Neural crest cell (in vitro differentiated cells): ENCODE data around the gene CHERP. TPM values are rescaled to one million over a fixed set of nuclear protein-coding genes. Genes with fewer than 3 reads are reported as not detected.

Experiments
- total RNA-seq: library from RNA; stranded (reverse); gene quantifications from 2 replicates; pipeline ENCODE4 v1.2.1, GENCODE V29; 2021

CHERP gene
- total RNA-seq, 1 donor from 2014 or later: 95.7 TPM

Other genes with a start within 250 kb of the CHERP start
- gene KLF2, start 217.6 kb downstream of the CHERP start, total RNA-seq: 0.16 and 0.54 TPM in 2 replicates
- gene EPS15L1, start 70.5 kb downstream of the CHERP start, total RNA-seq: 57.6 and 62.9 TPM in 2 replicates
- not detected in 2 replicates for gene CALR3, start 46.3 kb downstream of the CHERP start, total RNA-seq
- 9.0 and 9.6 TPM in 2 replicates for gene C19orf44, start 46.0 kb downstream of the CHERP start, total RNA-seq
- 30.4 and 32.5 TPM in 2 replicates for gene SLC35E1, start 30.0 kb upstream of the CHERP start, total RNA-seq
- gene MED26, start 85.8 kb upstream of the CHERP start, total RNA-seq: 11.7 and 11.8 TPM in 2 replicates
- gene SMIM7, start 117.7 kb upstream of the CHERP start, total RNA-seq: 78.7 and 79.1 TPM in 2 replicates
- 3.4 and 4.4 TPM in 2 replicates for gene TMEM38A, start 118.7 kb upstream of the CHERP start, total RNA-seq
- gene NWD1, start 177.4 kb upstream of the CHERP start, total RNA-seq: 0.02 TPM in 1 of 2 replicates, not detected in the other